Hematopoietic multipotent progenitor cell (in vitro differentiated cells): ENCODE data around the gene ADAMTS17. TPM values are rescaled to one million over a fixed set of nuclear protein-coding genes. Genes with fewer than 3 reads are reported as not detected.

Source experiments
- DNase-seq, 3 donors: peaks; one replicate each; pipeline ENCODE4 v3.0.0-alpha.2; 2011 to 2015; ENCODE audit warnings: low read depth in 2 of 3, low spot score in 2 of 3
- total RNA-seq: library from RNA; depleted of rRNA; stranded (reverse); fragments of >200 nt; gene quantifications from one replicate; pipeline ENCODE4 v1.2.3, GENCODE V29; 2012

Gene ADAMTS17
- total RNA-seq, 1 donor = under 0.01 TPM

DNA sequence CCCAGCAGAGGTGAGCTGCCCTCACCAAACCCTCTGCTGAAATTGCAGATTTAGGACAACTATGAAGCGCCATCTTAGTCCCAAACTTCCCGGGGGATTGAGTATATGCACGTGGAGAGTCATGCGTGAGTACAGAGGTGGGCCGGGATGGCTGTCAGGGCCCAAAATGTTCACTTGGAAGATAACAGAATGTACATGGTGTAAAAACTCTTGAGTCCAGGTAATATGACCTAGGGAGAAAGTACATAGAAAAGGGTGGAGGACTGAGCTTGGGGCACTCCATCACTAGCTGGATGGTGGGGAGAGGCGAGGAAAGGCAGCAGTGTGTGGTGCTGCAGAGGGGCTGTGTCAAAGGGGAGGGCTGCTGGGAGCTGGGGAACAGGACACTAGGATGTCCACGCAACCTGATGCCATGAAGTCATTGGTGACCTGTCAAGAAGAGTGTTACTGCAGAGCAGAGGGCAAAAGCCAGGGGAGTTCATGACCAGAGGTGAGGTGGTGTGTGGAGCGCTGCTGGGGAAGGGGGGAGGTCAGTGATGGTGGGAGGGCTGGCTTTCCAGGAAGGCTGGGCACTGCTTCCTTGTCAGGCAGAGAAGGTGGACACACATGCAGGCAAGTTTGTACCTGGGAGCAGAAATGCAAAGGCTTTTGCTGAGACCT lies 372.4 kb downstream of the ADAMTS17 start:
- DNase-seq = no peak

DNA sequence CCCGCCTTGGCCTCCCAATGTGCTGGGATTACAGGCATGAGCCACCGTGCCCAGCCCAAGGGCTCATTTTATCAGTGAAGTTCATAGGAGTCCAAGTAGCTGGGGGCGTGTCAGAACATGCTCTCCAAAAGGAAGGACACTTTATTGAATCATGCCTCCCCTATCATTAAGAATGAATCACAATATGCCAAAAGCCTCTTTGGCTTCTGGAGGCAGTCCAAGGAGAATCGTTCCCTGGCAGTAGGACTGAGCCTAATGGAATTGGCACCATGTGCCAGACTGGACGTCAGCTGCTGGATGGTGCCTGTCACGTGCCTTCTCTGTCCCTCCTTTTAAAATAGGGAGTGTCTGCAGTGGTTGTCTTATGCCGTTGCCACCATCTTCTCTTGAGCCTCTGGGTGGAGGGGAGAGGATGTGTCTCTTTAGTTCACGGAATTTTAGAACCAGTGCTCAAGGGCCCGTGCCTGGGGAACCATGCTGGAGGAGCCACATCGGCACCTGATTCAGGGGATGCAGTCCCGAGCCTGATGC lies 373.9 kb downstream of the ADAMTS17 start:
- no peak for DNase-seq

DNA sequence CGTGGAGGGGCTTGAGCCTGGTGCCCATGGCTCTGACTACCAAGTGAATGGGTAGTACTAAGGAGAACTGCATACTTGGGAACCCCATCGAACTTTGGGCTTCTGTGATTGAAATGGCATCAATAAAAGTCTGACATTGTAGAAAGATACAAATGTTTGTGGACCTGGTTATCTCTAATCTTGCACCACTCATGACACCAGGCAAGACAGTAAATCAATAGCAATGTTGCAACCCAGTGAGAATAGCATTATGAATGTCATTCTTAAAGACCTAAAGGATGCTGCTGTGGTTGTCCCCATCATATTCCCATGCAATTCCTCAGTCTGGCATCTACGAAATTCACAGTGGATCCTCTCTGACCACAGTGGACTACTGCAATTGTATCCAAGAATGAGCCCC lies 375.0 kb downstream of the ADAMTS17 start:
- no peak for DNase-seq

DNA sequence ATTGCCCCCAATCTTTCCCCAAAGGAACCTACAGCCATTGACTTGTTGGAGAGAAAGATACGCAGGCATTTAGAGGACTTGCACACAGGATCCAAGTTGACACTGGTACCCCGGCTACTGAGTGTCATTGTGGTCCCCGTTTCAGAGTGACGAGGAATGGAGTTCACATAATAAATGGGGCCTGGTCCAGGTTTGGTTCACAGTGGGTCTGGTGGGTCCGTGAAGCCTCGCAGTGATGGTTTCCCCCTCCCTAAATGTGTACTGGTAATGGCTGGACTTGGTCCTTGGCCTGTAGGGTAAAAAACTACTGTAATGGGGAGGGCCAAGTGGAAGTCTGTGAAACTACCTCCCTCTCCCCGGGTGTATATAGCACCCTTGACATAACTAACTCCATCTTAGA lies 376.4 kb downstream of the ADAMTS17 start:
- DNase-seq = no peak

DNA sequence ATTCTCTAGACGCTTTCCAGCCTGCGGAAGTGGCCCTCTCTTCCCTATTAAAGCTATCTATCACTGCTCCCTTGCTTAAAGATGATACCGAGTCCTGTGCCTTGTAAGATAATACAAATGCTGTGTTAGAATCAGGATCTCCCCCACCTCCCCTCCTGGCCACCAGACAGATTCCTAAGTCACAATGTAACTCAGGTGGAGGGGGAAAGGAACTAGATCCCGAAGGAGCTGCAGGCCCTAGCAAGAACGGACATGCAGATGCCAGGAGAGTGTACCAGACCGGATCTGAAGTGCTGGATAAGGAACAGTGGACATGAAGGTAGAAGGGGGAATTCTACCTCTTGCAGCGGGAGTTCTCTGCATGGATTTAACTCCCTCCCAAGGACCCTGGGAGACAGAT lies 377.8 kb downstream of the ADAMTS17 start:
- no peak for DNase-seq

DNA sequence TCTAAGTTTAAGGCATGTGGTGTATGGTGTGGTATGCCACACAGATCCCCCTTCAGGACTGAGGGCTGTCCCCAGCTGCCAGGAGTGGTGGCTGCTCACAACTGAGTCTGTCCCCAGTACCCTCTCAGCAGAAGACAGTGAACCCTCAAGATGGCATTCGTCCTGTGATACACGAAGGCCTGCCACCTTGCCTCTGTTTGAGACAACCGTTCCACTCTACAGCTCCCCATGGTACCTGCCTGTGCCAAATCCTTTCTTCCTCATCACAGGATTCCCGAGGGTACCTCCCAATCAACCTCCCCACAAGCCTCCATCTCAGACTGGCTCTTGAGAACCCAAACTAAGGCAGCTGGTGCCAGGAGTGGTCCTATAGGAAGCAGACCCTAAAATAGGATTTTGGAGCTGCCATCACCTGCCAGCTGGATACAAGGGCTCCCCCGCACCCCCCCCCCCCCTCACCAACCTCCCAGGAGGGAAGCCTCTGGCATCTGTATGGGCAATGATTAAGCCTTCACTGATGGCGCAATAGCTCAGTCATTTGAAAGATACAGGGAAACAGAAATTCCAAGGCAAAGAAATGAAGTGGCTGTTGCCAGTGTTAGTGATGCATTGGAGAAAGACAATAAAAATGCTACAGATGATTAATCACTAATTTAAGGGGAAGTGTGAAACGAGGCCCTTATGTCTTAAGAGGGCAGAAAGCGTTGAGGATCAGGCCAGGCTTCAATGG lies 378.5 kb downstream of the ADAMTS17 start:
- DNase-seq = no peak

DNA sequence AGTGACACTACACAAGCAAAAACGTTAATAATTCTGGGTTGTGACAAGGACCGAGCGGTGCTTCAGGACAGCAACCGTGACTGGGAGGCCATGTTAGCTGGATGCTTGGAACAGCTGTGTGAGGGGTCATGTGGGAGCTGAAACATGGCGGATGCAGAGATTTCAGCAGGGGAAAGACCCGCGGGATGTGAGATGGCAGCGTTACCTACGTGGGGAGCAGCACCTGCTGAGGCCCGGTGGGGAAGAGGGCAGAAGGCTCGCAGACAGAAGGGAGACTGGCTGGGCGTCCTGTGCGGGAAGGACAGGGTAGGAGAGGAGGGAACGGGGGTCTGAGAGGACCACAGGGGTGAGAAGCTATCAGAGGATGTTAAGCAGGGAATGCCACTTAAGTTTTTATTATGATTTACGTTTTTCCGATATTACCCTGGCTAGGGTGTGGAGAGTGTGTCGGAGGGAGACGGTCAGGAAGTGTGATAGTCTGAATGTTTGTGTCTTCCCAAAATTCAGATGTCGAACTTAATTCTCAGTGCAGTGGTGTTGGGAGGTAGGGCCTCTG lies 379.7 kb downstream of the ADAMTS17 start:
- DNase-seq = no peak

DNA sequence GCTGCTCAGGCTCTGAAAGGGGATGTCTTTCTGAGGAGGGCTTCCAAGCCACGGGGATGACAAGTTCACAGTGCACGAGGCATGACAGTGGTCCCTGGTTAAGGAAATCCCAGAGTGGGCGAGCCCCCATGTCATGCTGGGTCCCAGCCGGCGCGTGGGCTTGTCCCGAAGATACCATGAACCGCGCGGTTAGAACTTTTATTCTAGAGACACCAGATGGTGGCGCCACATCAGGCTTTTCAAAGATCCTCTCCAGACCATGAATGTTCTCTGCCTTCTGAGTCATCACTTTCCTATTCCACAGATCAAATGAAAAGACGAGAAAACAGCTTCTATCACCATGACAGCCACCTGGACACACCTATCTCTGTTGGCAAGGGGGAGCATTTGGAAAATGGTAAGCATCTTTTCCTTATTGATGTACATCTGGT lies 380.7 kb downstream of the ADAMTS17 start:
- no peak for DNase-seq

DNA sequence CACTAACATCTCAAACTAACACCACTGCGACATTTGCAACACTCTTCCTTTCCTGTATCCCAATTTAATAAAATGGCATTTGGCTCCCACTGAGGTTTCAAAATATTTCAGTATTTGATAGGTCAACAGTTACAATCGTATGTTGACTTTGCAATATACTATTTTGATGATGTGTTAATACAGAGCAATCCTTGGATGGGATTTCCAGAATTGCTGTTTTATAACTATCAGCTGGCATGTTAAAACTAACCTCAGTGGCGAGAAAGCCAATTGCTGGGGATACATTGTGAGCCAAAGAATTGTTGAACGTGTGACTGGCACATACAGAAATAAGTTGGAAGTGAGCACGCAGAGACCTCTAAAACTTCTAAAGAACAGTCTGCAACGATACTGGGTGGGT lies 382.4 kb downstream of the ADAMTS17 start:
- no peak for DNase-seq

DNA sequence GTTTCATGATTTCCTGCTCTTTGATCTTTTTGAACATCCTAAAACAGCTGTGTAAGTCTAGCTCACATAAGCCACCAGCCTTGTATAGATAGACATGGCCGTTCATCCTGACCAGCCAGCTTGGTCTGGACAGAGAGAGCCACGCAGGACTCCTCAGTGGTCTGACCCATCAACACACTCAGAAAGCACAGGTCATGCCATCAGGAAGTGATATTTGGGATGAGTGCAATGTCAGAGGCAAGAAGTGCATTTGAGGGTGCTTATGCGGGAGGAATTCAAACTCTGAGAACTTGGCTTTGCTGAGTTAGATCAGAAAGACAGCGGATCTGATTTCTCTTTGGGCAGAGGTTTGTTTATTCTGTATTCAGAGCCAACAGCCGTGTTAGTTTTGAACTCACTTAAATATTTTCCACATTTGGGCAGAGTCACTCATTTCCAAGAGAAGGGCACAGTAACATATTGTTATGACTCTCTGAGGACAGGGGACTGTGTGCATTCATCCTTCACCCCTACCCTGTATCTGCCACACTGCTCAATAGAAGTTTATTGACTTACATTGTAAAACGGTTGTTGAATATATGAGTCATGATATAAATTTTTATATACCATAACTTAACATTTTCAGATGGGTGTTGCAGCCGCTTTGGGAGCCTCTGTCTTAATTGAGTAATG lies 383.2 kb downstream of the ADAMTS17 start:
- DNase-seq = no peak

DNA sequence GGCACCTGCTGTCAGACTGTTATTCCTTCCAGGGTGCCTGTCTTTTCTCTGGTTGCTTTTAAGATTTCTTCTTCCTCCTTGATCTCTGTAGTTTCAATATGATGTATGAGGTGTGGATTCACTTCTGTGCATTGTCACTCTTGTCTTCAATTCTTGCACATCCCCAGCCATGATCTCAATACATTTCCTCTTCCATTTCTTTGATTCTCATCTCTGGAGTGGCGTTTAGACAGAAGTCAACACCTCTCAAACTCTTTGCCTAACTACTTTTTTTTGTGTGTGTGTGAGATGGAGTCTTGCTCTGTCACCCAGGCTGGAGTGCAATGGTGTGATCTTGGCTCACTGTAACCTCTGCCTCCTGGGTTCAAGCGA lies 384.1 kb downstream of the ADAMTS17 start:
- no peak for DNase-seq

DNA sequence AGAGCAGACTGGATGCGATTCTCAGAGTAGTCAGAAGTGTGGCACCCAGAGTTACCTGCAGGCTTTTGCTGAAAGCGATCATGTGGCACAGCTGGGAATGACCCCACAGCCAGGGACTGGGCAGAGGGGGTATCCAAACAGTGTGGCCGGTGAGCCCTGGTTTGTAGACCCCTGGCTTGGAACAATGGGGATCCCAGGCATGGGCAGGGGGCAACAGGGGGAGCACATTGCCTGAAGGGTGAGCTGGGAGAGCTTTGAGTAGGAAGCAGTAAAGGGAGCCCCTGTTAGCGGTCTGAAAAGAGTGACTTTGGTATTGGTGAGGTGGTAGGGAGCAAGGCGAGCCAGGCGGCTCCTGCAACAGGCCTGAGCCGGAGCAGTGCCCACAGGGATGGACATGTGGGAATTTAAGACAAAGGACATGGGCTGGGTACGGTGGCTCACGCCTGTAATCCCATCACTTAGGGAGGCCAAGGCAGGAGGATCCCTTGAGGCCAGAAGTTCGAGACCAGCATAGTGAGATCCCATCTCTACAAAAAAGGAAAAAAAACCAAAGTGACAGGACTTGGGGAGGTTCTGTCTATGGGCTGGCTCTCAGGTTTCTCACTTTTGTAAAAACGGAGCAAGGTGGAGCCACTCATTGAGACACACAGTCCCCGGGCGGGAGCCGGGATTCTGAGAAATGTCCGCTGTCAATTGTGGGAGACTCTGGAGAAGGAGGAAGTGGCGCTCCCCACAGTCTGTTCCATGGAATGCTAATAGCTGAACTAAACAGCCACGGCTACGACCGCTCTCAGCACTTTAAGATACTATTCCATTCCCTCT lies 384.7 kb downstream of the ADAMTS17 start:
- no peak for DNase-seq

DNA sequence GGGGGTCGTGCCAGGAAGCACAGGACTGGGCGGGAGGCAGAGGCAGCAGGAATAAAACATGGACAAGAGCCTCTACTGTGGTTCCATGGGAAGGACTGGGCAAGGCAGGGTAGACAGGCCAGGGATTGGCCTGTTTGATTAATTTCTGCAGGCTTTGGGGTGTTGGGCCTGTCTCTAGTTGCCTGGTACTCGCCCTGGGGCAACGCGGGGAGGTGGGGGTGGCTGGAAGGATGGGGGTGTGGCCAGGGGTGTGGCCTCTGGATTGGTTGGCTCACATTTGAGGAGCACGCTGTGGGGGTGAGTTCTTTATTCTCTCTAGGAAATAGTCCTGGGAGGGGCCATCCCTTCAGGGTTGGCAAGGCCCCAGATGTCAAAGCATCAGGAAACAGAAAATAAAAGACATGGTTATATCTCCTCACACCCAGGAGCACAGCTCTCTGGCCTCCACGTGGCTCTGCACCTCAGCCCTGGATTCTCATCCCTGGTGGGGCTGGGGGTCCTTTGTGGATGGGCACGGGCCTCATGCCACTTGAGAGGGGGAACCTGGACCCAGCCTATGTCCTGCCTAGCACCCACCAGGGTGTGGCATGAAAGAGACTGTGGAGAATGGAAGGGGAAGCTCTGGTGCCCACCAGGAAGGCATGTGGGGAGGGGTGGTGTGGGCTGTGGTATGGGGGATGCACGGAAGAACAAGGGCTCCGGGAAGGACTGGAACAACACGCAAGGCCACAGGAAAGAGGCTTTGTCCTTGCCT lies 385.6 kb downstream of the ADAMTS17 start:
- DNase-seq = no peak

DNA sequence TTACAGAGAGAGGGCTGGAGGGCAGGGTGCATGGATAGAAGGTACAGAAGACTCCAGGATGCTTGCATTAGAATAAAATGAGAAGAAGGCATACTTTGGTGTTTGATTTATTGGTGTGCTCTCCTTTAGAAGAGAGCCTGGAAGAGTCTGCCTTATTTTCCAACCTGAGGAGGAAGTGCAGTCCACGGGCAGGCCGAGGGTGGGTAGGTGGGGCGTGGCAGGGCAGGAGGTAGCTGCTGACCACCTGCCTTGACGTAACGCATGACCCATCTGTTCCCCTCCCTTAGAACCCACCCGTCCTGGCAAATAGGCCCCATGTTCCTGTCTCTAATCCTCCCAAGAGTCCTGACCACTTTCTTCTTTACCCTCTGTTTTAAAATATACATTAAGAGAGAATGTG lies 386.2 kb downstream of the ADAMTS17 start:
- DNase-seq = no peak

DNA sequence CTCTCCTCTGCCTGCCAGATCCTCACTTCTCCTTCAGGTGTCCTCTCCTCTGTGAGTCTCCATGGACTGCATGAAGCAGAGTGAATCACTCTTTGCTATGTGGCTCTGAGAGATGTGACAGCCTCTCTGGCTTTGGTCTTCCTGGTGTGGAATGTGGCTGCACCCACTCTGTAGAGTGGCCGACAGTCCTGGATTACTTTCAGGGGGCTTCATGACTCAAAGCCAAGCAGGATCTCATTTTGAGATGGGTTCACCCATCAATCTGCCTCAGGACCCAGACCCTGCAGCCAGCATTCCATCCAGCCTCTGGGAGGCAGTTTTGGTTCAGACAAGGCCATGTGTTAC lies 386.6 kb downstream of the ADAMTS17 start:
- no peak for DNase-seq

DNA sequence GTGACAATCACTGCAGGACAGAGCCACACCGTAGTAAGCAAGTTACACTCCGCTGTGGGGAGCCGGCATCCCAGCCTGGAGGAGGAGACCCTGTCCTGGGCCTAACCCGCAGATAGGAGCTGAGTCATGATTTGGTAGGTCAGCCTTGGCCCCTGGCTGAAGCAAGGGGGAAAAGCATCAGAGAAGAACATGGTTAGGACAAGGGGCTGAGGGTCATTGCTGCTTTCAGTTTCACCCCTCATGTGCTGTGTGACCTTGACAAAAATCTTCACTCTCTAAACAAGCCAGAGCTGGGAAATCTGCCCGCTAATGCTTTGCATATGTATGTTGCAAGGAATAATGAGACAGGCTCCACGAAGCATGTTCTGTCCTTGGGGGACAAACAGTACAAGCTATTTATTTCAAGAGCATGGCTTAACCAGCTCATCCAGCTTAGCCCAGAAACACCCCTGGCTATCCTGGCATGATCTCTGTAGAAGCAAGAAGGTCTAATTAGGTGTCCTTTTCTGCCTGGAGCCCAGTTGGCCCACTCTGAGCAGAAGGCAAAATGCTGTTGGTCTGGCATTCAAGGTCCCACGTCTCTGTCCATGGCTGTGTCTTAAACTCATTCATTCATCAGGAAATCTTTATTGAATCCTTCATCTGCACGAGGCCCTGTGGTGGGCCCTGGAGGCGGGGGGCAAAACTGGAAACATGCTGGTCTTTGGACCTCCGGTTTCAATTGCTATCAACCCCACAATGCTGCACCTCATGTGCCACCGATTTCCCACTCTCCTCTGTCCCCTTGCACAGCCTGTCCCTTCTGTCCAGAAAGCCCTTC lies 387.2 kb downstream of the ADAMTS17 start:
- DNase-seq = no peak

DNA sequence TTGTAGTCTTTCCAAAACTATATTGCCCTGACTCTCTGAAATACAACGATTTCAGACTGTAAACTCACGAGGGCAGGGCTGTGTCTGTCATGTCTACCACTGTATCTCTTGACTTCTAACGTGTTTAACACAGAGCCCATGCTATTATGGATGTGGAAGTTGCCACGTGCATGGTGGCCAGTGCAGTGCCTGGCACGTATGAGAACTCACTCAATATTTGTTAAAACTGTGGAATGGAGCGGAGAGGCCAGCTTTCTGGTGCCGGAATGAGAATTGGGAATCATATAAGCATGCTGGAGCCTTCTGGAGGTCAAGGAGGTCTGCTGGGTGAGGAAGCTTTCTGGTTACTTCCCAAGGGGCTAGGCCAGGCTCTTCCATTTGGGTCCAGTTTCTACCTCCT lies 387.9 kb downstream of the ADAMTS17 start:
- no peak for DNase-seq

DNA sequence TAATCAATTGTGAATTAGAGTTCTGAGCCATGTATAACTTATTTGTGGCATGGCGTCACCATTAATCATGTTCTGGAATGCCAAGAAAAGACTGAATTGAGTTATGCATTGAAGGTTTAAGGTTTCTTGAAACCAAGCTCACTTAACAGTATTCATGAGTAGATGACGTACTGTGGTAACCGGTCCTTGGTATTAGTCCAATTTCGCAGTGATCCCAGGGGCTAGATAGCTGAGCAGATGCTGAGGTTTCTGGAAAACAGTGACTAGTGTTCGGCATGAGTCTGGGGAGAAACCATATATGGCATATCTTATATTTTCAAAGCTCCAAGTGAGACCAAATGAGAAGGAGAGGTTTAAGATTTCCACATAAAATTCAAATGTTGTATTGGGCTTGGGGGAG lies 390.3 kb downstream of the ADAMTS17 start:
- DNase-seq = no peak

DNA sequence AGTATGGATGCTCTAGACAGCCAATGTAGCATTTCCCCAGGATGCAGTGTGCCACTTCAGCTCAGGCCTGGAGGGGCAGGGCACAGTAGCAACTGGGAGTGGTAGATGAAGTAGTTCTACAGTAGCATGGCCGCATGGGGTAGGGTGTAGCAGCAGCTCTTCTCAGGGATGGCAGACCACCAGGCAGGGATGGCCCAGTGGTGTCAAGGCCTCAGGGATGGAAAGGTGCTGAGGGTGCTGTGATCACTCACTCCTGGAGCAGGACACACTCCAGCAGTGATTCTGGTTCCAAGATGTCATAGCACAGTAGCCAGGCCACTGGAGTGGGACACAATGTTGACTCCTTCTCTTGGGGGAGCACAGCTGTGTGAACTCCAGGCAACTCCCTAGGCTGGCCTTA lies 397.6 kb downstream of the ADAMTS17 start:
- DNase-seq = no peak
